HG03469 (cell line): Measurements from ENCODE around the gene ORAI1.
"Not testable (repeated sequence)": the region's sequence is repeated elsewhere in the genome, so short reads cannot be mapped to it uniquely, and the experiment has no call there.

Experiments used
- ATAC-seq: cut with Tn5 transposase; IDR thresholded peaks from one replicate; pipeline ENCODE4 v1.9.1; 2021; ENCODE audit warnings: mild to moderate bottlenecking, moderate library complexity, moderate number of reproducible peaks; ENCODE audit not compliant: unreplicated experiment

The ORAI1 gene

GRCh38 chr12:121602766-121603165 is 23.6 kb upstream of the ORAI1 start:
- ATAC-seq, result no peak

DNA sequence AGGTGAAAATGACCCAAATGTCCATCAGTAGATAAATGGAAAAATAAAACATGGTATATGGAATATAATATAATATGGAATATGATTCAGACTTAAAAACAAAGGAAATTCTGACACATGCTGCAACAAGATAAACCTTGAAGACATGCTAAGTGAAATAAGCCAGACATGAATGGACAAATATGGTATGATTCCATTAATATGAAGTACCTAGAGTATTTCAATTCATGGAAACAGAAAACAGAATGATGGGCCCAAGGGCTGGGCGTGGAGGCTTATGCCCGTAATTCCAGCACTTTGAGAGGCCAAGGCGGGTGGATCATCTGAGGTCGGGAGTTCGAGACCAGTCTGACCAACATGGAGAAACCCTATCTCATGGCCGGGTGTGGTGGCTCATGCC is 22.7 kb upstream of the ORAI1 start:
- ATAC-seq, result no peak

GRCh38 chr12:121608301-121608700 is 18.0 kb upstream of the ORAI1 start:
- no peak for ATAC-seq

- ATAC-seq, result no peak
These were observed 15.8 kb upstream of the ORAI1 start for GRCh38 chr12:121610239-121611149.

DNA sequence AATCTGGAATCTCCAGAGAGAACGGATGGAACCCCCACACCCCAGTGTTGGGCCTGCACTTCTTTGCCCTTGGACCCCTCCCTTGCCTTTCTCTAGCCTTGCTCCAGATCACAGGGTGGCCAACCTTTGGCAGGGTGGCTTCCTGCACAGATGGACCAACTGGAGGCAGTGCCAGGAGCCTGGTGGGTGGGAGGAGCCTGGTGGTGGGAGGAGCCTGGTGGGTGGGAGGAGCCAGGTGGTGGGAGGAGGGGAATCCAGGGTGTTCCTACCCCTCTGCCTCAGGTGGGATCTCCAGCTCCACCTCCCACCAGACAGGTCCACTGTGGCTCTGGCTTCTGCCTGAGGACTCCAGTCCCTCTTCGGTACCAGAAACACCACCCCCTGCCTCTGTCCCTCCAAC is 15.0 kb upstream of the ORAI1 start:
- ATAC-seq, result no peak

- no peak for ATAC-seq
These were observed 12.9 kb upstream of the ORAI1 start for GRCh38 chr12:121613462-121613861.

DNA sequence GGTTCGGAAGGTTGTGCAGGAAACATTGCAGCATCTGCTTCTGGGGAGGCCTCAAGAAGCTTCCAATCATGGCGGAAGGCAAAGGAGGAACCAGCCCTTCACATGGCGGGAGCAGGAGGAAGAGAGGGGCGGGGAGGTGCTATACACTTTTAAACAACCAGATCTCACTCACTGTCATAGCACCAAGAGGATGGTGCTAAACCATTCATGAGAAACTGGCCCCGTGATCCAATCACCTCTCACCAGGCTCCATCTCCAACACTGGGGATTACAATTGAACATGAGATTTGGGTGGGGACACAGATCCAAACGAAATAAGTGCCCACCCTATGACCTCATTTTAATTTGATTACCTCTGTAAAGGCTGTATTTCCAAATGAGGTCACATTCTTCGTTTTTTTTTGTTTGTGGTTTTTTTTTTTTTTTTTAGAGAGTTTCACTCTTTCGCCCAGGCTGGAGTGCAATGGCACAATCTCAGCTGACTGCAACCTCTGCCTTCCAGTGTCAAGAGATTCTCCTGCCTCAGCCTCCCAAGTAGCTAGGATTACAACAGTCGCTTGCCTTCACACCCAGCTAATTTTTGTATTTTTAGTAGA is 11.4 kb upstream of the ORAI1 start:
- no peak for ATAC-seq

- ATAC-seq, result no peak
These were observed 7.6 kb upstream of the ORAI1 start for GRCh38 chr12:121618659-121619233.

DNA sequence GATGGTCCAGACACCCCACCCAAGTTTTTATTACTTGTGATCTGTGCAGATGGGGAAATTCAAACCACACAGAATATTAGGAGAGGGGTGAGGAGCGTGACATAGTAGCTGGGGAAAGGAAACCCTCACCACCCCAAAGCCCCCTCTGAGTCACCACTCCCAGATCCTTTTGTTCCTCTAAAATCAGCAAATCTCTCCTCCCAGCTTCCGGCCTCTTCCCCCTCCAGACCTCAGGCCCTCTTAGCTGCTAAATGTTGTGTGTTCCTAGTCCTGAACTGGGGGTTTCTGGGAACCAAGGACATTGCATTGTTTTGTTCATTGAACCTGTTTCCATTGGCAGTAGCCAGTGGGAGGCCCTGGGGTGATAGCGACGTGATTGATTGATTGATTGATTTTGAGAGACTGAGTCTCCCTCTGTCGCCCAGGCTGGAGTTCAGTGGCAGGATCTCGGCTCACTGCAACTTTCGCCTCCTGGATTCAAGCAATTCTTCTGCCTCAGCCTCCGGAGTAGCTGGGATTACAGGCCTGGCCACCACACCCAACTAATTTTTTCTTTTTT is 5.9 kb upstream of the ORAI1 start:
- ATAC-seq, result no peak

- ATAC-seq, result peak; percentile 10
These were observed 717 bp downstream of the ORAI1 start for GRCh38 chr12:121626853-121627640.

GRCh38 chr12:121628037-121628436 is 1.7 kb downstream of the ORAI1 start:
- no peak for ATAC-seq

DNA sequence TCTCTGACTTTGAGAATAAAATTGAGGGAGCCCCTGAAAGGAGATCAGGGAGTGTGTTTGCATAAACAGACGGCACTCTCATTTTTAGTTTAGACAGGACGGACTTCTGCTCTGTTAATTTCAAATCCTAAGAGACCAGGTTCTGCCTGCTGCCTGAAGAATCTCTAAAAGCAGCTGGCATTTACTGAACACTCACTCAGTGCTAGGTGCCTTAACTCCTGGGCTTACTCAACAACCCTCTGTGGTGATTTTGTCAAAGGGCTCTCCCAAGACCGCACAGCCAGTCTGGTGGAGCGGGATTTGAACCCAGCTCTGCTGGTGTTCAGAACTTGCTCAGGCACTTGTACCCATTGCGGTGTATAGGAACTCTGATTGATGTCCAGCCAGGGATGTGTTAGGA is 2.2 kb downstream of the ORAI1 start:
- ATAC-seq, result no peak

GRCh38 chr12:121630791-121631355 is 4.5 kb downstream of the ORAI1 start:
- no peak for ATAC-seq

GRCh38 chr12:121632069-121632970 is 6.0 kb downstream of the ORAI1 start:
- no peak for ATAC-seq

DNA sequence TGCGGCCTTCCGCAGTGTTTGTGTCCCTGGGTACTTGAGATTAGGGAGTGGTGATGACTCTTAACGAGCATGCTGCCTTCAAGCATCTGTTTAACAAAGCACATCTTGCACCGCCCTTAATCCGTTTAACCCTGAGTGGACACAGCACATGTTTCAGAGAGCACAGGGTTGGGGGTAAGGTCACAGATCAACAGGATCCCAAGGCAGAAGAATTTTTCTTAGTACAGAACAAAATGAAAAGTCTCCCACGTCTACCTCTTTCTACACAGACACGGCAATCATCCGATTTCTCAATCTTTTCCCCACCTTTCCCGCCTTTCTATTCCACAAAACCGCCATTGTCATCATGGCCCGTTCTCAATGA is 7.5 kb downstream of the ORAI1 start:
- not testable (repeated sequence) for ATAC-seq

DNA sequence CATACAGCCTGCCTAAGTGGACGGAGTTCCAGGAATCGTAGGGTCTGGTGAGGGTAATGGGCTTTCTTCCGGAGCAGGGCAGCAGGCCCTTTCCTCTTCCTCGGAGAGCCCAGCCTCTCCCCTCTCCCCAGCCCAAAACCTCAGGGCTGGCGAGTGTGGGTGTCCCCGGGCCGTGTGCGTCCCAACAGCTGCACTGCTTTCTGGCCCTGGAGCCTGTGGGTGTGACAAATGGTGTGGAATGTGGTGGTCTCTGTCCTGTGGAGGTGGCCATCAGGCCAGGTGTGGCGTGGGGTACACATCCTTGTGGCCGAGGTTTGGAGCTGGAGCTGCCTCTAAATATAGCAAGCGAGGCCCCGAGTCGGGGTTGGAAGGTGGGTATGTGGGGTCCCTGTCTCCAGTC is 8.5 kb downstream of the ORAI1 start:
- no peak for ATAC-seq

GRCh38 chr12:121637231-121637914 is 11.0 kb downstream of the ORAI1 start:
- ATAC-seq, result no peak

- no peak for ATAC-seq
These were observed 12.2 kb downstream of the ORAI1 start for GRCh38 chr12:121638298-121639202.
